OCI-LY7 (cell line): ENCODE measurements around the gene SINHCAF. TPM values are rescaled to one million over a fixed set of nuclear protein-coding genes. Genes with fewer than 3 reads are reported as not detected.
"Not testable (repeated sequence)": the region's sequence is repeated elsewhere in the genome, so short reads cannot be mapped to it uniquely, and the experiment has no call there.

Source experiments
- BruUV-seq: library from RNA; stranded (reverse); fragments of 400-500 nt; replicated peaks from 2 replicates; lab custom pipeline; 2021; lab: Mats Ljungman, UMichigan
- CTCF ChIA-PET: fragments of 300-600 bp; sonication (Branson Sonifier 250); formaldehyde crosslinking; loops from one replicate; lab custom pipeline; 2022; ENCODE audit warnings: antibody characterized with exemption; ENCODE audit not compliant: unreplicated experiment; lab: Charles Lee
- POLR2A ChIA-PET: fragments of 300-600 bp; sonication (Branson Sonifier 250); formaldehyde crosslinking; loops from one replicate; lab custom pipeline; 2022; ENCODE audit warnings: antibody characterized with exemption; lab: Charles Lee
- DNase-seq: peaks from one replicate; pipeline ENCODE4 v3.0.0-alpha.2; 2015; ENCODE audit warnings: low spot score
- H2AFZ ChIP-seq: fragments of 200-600 bp; sonication (generic), shearing (Covaris generic); 2 replicates; pipeline ENCODE4 v1.6.1; 2014; ENCODE audit warnings: mild to moderate bottlenecking, antibody characterized with exemption, low read length, moderate library complexity
- H3K27ac ChIP-seq: fragments of 200-600 bp; sonication (generic); 2 replicates; pipeline ENCODE4 v1.5.1; 2014; ENCODE audit warnings: mixed run types, low read depth, mild to moderate bottlenecking, moderate library complexity, low read length, inconsistent platforms; ENCODE audit not compliant: poor library complexity, severe bottlenecking
- H3K36me3 ChIP-seq: fragments of 200-600 bp; sonication (generic); 2 replicates; pipeline ENCODE4 v1.6.1; 2014; ENCODE audit warnings: mild to moderate bottlenecking, antibody characterized with exemption, low read length, moderate library complexity, mixed read lengths; ENCODE audit not compliant: insufficient read depth
- H3K4me1 ChIP-seq: fragments of 200-600 bp; sonication (generic); 2 replicates; pipeline ENCODE4 v1.5.1; 2014; ENCODE audit warnings: mild to moderate bottlenecking, low read length; ENCODE audit not compliant: insufficient read depth, poor library complexity, severe bottlenecking
- H3K4me2 ChIP-seq: fragments of 200-600 bp; sonication (generic); 2 replicates; pipeline ENCODE4 v1.6.1; 2014; ENCODE audit warnings: mild to moderate bottlenecking, low read length
- H3K4me3 ChIP-seq: fragments of 200-600 bp; sonication (generic); 2 replicates; pipeline ENCODE4 v1.5.1; 2014; ENCODE audit warnings: mild to moderate bottlenecking, low read depth, low read length; ENCODE audit not compliant: poor library complexity, severe bottlenecking
- H3K79me2 ChIP-seq: fragments of 200-600 bp; sonication (generic); 2 replicates; pipeline ENCODE4 v1.6.1; 2016; ENCODE audit warnings: low read depth, mild to moderate bottlenecking, low read length, moderate library complexity, mixed read lengths; ENCODE audit not compliant: insufficient read depth
- H3K9me2 ChIP-seq: fragments of 200-600 bp; sonication (generic); 2 replicates; pipeline ENCODE4 v1.6.1; 2016; ENCODE audit warnings: mild to moderate bottlenecking, low read length, mixed read lengths; ENCODE audit not compliant: insufficient read depth
- H3K9me3 ChIP-seq: fragments of 200-600 bp; sonication (generic); 2 replicates; pipeline ENCODE4 v1.6.1; 2014; ENCODE audit warnings: mild to moderate bottlenecking, mixed run types, low read length, mixed read lengths
- H4K20me1 ChIP-seq: fragments of 200-600 bp; sonication (generic); 2 replicates; pipeline ENCODE4 v1.6.1; 2014; ENCODE audit warnings: mild to moderate bottlenecking, antibody characterized with exemption, low read length, moderate library complexity, mixed read lengths; ENCODE audit not compliant: insufficient read depth
- EZH2phosphoT487 ChIP-seq: fragments of 200-600 bp; sonication (generic); IDR thresholded peaks from 2 replicates; pipeline ENCODE4 v1.6.1; 2018; ENCODE audit warnings: low read depth, borderline replicate concordance, mild to moderate bottlenecking, mixed run types, antibody characterized with exemption, low read length, moderate library complexity, mixed read lengths
- intact Hi-C: fragments of 100-400 bp; cut with micrococcal nuclease; formaldehyde crosslinking; loops from one replicate; pipeline ENCODE4 v1.10.0; 2022; ENCODE audit not compliant: unreplicated experiment
- total RNA-seq, 2 experiments: library from RNA; depleted of rRNA in 1 of 2; stranded (reverse); fragments of >200 nt in 1 of 2; shearing (Covaris generic) in 1 of 2; gene quantifications; 2 replicates each; pipeline ENCODE4 v1.2.3, GENCODE V29; 2014 to 2022
- TF ChIP-seq, protein P1 (sequence below): fragments of 200-600 bp; sonication (generic); conservative IDR thresholded peaks from 2 replicates; pipeline ENCODE4 v1.5.1; 2014; ENCODE audit warnings: mild to moderate bottlenecking, antibody characterized with exemption, low read length, moderate library complexity, mixed read lengths

The SINHCAF gene
- total RNA-seq, 2 experiments from 2014 or later = 51.0 to 86.2 TPM

GRCh38 chr12:31248337-31248736 is 77.6 kb downstream of the SINHCAF start:
- POLR2A ChIA-PET = no interaction called here
- Histone ChIP-seq H3K79me2 (no peaks in the 10 kb centered on the region), H3K36me3 (no peaks in the 10 kb centered on the region), H3K9me2 (no peaks in the 10 kb centered on the region), H3K4me2 (no peak overlapping the region), H3K27ac (no peak overlapping the region), H3K9me3 (no peaks in the 10 kb centered on the region), H4K20me1 (no peaks in the 10 kb centered on the region), H2AFZ (no peak overlapping the region), H3K4me1 (peaks cover 4% of the 10 kb centered on the region), H3K4me3 (no peak overlapping the region)
- intact Hi-C loops = no loop called here
- CTCF ChIA-PET = no interaction called here
- TF ChIP-seq, protein P1, sequence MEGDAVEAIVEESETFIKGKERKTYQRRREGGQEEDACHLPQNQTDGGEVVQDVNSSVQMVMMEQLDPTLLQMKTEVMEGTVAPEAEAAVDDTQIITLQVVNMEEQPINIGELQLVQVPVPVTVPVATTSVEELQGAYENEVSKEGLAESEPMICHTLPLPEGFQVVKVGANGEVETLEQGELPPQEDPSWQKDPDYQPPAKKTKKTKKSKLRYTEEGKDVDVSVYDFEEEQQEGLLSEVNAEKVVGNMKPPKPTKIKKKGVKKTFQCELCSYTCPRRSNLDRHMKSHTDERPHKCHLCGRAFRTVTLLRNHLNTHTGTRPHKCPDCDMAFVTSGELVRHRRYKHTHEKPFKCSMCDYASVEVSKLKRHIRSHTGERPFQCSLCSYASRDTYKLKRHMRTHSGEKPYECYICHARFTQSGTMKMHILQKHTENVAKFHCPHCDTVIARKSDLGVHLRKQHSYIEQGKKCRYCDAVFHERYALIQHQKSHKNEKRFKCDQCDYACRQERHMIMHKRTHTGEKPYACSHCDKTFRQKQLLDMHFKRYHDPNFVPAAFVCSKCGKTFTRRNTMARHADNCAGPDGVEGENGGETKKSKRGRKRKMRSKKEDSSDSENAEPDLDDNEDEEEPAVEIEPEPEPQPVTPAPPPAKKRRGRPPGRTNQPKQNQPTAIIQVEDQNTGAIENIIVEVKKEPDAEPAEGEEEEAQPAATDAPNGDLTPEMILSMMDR = no peak
- no peak for TF ChIP-seq EZH2phosphoT487
- BruUV-seq = no TSS peak
- no peak for DNase-seq

DNA sequence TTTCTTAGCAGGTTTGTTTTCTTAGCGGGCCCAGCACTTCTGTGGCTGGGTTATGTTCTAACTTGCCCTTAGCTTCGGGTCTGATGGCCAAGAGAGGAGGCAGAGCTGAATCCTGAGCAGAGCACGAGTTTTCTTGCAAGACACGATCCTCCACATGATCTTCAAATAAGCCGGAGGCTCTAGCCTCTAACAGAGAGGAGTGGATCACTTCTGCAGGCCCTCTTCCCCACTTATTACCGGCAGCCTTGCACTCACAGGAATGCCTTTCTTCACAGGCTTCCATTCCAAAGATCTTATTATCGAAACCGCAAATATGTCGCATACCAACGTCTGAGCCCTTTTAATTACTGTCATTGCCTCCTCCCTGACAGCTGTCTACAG is 79.5 kb downstream of the SINHCAF start:
- Histone ChIP-seq H2AFZ (no peak overlapping the region), H3K4me3 (no peak overlapping the region), H3K4me2 (no peak overlapping the region), H3K36me3 (no peaks in the 10 kb centered on the region), H3K9me3 (no peaks in the 10 kb centered on the region), H4K20me1 (no peaks in the 10 kb centered on the region), H3K27ac (no peak overlapping the region), H3K4me1 (no peaks in the 10 kb centered on the region), H3K9me2 (no peaks in the 10 kb centered on the region), H3K79me2 (no peaks in the 10 kb centered on the region)
- CTCF ChIA-PET = no interaction called here
- intact Hi-C loops = no loop called here
- no peak for DNase-seq
- no TSS peak for BruUV-seq
- POLR2A ChIA-PET = no interaction called here
- TF ChIP-seq, protein P1 = no peak; the same call in 1 of the 2 replicates
- no peak for TF ChIP-seq EZH2phosphoT487

DNA sequence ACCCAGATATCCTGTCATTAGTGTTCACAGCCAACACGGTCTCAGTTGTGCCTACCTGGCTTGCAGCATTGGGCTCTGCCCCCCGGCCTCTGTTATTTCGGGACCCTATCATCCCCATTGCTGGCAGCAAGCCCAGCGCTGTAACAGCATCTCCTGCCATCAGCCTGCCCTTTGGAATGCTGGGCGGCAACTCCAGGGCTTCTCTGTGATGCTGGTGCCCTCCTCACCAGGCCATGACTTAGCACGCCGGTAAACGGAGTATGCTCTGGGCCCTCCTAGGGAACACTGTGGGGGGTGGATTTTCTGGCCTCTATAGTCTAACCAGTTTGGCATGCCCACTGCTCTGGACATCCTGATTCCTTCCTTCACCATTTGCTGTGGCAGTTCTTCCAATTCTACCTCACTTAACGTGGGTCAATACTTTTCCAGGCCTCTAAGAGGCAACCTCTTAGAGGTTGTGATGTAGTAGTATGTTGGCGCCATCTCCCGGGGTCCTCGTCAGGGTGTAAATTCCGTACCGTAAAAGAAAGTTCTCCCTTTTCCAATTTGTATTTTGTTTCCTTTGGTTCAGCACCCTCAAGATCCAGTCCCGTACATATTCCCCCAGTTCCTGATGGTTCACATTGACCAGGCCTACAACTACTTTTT is 80.0 kb downstream of the SINHCAF start:
- DNase-seq = peak; percentile 46
- no peak overlapping the region for H3K4me3 ChIP-seq
- no peaks in the 10 kb centered on the region for H3K79me2 ChIP-seq
- no peaks in the 10 kb centered on the region for H3K4me1 ChIP-seq
- no TSS peak for BruUV-seq
- TF ChIP-seq, protein P1 = peak; percentile 73
- no peak for TF ChIP-seq EZH2phosphoT487
- H2AFZ ChIP-seq = no peak overlapping the region
- intact Hi-C loops = no loop called here
- CTCF ChIA-PET = no interaction called here
- H3K36me3 ChIP-seq = no peaks in the 10 kb centered on the region
- no peak overlapping the region for H3K4me2 ChIP-seq
- H4K20me1 ChIP-seq = no peaks in the 10 kb centered on the region
- no peak overlapping the region for H3K27ac ChIP-seq
- POLR2A ChIA-PET = interaction anchor here (0.7 kb wide), 1 partner anchor 395 kb away, joined by 3 read pairs; no protein-coding TSS in a partner anchor
- no peaks in the 10 kb centered on the region for H3K9me3 ChIP-seq
- H3K9me2 ChIP-seq = no peaks in the 10 kb centered on the region

DNA sequence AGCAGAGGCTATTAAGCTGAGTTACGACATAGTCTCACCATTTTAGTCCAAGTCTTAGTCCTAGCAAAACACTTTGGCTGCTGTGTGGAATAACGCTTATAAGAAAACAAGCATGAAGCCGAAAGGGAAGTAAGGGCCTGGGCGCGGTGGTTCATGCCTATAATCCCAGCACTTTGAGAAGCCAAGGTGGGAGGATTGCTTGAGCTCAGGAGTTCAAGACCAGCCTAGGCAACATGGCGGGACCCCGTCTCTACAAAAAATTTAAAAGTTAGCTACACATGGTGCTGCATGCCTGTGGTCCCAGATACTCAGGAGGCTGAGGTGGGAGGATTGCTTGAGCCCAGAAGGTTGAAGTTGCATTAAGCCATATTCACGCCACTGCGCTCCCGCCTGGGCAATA is 83.5 kb downstream of the SINHCAF start:
- H3K4me1 ChIP-seq, H3K27ac ChIP-seq, BruUV-seq, H3K4me2 ChIP-seq, H3K9me3 ChIP-seq, H3K79me2 ChIP-seq, H4K20me1 ChIP-seq, H3K9me2 ChIP-seq, H2AFZ ChIP-seq, DNase-seq, H3K36me3 ChIP-seq, intact Hi-C loops, H3K4me3 ChIP-seq: not testable (repeated sequence)
- ChIA-PET CTCF (interaction anchor here (0.6 kb wide), 1 partner anchor 825 kb away, joined by 3 read pairs; no protein-coding TSS in a partner anchor), POLR2A (interaction anchor here (0.6 to 1.0 kb wide), 3 partner anchors 30 to 1443 kb away, joined by 3 to 5 read pairs (median 4); no protein-coding TSS in a partner anchor)
